Central memory CD8-positive, alpha-beta T cell (primary cell): ENCODE results near the gene RANBP17.

Experiments
- ATAC-seq: fragments of 150-1000 bp; cut with Tn5 transposase; replicated peaks from 2 replicates; pipeline ENCODE4 v1.10.0; 2022; ENCODE audit warnings: mild to moderate bottlenecking, moderate FRiP score, moderate number of reproducible peaks; ENCODE audit not compliant: poor library complexity, severe bottlenecking; ENCODE audit errors: extremely low read depth
- DNase-seq, 2 donors: peaks; one replicate each; pipeline ENCODE4 v3.0.0; 2021; ENCODE audit warnings: low spot score in 2 of 2
- H3K27ac Mint-ChIP-seq: one replicate; pipeline ENCODE4 v1.8.0; 2022; ENCODE audit warnings: low read depth, mild to moderate bottlenecking, moderate library complexity, mixed read lengths
- H3K27me3 Mint-ChIP-seq: one replicate; pipeline ENCODE4 v1.8.0; 2022; ENCODE audit warnings: mixed read lengths
- H3K36me3 Mint-ChIP-seq: one replicate; pipeline ENCODE4 v1.8.0; 2022; ENCODE audit warnings: mild to moderate bottlenecking, moderate library complexity, mixed read lengths; ENCODE audit not compliant: insufficient read depth
- H3K4me1 Mint-ChIP-seq: one replicate; pipeline ENCODE4 v1.8.0; 2022; ENCODE audit warnings: mixed read lengths
- H3K4me3 Mint-ChIP-seq: one replicate; pipeline ENCODE4 v1.8.0; 2022; ENCODE audit warnings: mild to moderate bottlenecking, moderate library complexity, mixed read lengths
- H3K9me3 Mint-ChIP-seq: one replicate; pipeline ENCODE4 v1.8.0; 2022; ENCODE audit warnings: mixed read lengths

The RANBP17 gene

DNA sequence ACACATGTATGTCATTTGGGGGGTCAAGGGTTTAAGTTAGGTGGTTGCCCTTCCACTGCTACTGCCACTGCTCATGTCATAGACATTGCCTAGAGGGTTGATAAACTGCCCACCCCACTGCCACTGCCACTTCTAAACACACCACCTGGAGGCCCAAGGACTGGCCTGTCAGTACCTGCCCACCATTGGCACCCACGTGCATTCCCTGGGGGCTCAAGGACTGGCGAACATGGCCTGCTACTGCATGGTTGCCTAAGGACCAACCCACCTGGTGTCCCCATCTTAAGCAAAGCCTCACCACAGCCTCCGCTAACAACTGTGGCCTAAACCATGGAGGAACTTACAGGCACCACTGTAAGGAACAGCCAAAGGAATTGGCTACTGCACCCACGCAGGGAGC is 261.6 kb downstream of the RANBP17 start:
- no peaks in the 10 kb centered on the region for H3K4me1 Mint-ChIP-seq
- no peak overlapping the region for H3K4me3 Mint-ChIP-seq
- H3K9me3 Mint-ChIP-seq, result no peaks in the 10 kb centered on the region
- peaks cover 2% of the 10 kb centered on the region for H3K36me3 Mint-ChIP-seq
- peaks cover 39% of the 10 kb centered on the region for H3K27me3 Mint-ChIP-seq
- H3K27ac Mint-ChIP-seq, result no peak overlapping the region
- ATAC-seq, result no peak
- DNase-seq, result no peak

DNA sequence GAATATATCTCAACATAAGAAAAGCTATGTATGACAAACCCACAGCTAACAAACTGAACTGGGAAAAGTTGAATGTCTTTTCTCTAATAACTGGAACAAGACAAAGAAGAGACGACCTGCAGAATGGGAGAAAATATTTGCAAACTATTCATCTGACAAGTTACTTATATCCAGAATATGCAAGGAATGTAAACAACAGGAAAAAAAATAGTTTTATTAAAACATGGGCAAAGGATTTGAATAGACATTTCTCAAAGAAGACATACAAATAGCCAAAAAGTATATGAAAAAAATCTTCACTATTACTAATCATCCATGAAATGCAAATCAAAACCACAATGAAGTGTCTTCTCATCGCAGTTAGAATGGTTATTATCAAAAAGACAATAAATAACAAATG is 265.5 kb downstream of the RANBP17 start:
- ATAC-seq (no peak), DNase-seq (no peak)
- Mint-ChIP-seq H3K4me3 (no peak overlapping the region), H3K9me3 (no peaks in the 10 kb centered on the region), H3K27ac (no peak overlapping the region), H3K36me3 (peaks cover 2% of the 10 kb centered on the region), H3K27me3 (peaks cover 27% of the 10 kb centered on the region), H3K4me1 (no peaks in the 10 kb centered on the region)

DNA sequence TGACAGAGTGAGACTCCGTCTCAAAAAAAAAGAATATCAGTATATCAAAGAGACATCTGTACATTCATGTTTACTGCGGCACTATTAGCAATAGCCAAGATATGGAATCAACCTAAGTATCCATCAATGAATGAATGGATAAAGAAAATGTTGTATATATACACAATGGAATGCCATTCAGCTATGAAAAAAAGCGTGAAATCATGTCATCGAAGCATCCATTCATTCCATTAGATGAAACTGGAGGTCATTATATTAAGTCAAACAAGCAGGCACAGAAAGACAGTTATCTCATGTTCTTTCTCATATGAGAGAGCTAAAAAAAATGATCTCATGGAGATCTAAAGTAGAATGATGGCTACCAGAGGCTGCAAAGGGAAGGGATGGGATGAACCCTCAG is 266.3 kb downstream of the RANBP17 start:
- Mint-ChIP-seq H3K27ac (no peak overlapping the region), H3K4me3 (no peak overlapping the region), H3K36me3 (peaks cover 2% of the 10 kb centered on the region), H3K9me3 (no peaks in the 10 kb centered on the region), H3K27me3 (peaks cover 19% of the 10 kb centered on the region), H3K4me1 (no peaks in the 10 kb centered on the region)
- ATAC-seq (no peak), DNase-seq (no peak)

DNA sequence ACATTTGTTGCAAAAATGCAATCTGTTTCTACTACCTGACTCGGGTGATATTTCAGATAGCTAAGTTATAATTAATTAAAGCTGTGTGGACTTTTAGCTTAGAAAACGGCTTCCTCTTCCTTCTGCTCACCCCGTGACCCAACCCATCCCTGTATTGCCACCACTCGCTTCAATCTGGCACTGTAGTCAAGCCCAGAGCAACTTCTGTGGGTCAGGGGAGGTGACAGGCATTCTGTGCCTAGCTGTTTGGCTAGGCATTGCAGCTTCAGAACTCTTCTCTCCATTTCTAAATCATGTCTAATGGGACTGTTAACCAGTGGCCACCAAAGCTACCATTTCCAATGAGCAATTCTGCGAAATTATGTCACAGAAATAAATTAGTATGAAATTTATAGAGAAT is 267.5 kb downstream of the RANBP17 start:
- Mint-ChIP-seq H3K27ac (no peak overlapping the region), H3K27me3 (peaks cover 7% of the 10 kb centered on the region), H3K4me3 (no peak overlapping the region), H3K36me3 (no peaks in the 10 kb centered on the region), H3K9me3 (no peaks in the 10 kb centered on the region), H3K4me1 (no peaks in the 10 kb centered on the region)
- DNase-seq, result no peak
- no peak for ATAC-seq

DNA sequence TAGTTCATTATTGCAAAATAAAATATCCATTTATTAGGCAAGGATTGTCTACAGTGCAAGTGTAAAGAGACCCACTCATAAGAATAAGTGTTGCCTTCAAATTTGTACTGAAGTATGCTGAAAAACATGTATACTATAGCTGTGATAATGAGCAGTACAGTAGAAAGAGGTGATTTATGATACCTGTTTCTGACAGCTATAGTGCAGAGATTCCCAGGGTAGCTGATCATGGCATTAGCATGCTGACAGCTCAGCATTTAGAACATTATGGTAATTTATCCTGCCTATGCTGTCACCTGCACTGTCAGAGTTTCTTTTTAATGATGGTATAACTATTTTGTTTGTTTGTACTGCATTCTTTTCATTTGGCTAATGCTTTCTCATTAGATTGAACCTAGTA is 269.7 kb downstream of the RANBP17 start:
- DNase-seq (no peak), ATAC-seq (no peak)
- Mint-ChIP-seq H3K9me3 (no peaks in the 10 kb centered on the region), H3K27me3 (no peaks in the 10 kb centered on the region), H3K4me3 (no peak overlapping the region), H3K36me3 (no peaks in the 10 kb centered on the region), H3K4me1 (no peaks in the 10 kb centered on the region), H3K27ac (no peak overlapping the region)

DNA sequence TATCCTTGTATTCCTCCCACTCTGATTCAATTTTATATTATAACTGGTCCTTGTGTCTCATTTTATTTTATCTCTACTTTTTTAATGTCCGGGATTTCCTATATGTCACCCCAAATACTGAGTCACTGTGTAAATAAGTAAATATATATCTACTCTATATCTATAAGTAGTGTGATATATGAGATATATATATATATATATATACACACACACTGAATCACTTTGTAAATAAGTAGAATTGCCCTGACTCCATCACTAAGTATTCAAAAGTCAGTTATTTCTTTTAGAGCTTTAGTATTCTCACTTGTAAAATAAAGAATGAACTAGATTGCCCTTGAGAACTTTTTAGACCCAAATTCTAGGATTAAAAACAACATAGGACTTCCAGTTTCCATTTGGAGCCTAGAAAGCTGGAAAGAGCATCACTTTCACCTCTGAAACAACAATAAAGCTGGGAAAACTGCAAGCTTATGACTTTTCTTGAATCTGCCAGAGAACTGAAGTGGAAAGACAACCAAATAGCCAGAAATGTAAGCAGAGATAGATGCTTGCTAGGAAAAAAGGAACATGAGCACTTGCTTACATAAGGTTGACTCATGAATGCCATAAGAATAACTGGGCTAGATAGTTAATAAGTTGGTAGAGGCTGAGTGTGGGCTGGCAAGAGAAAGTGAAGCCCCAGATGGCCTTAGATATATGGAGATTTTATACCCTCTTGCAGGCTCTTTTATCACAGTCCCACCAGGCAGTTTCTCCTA is 276.1 kb downstream of the RANBP17 start:
- Mint-ChIP-seq H3K4me3 (no peak overlapping the region), H3K27me3 (peaks cover 9% of the 10 kb centered on the region), H3K36me3 (no peaks in the 10 kb centered on the region), H3K4me1 (no peaks in the 10 kb centered on the region), H3K9me3 (no peaks in the 10 kb centered on the region), H3K27ac (no peak overlapping the region)
- ATAC-seq (no peak), DNase-seq (no peak)

DNA sequence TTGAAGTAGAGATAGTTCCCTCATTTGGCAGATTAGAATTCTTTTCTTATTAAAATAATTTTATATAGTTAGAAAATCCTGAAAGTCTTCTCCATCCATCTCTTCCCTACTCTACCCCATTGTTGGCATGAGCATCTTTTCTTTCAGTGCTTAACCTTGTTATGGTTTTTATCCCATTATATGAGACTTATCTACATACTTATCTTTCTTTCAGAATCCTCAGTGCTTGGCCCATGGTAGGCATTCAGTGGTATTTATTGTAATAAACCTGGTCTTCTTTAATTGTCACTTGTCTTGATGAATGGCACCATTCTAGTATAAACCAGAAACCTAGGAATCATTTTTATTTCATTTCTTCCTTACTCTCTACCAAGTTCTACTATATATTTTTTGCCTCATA is 277.4 kb downstream of the RANBP17 start:
- DNase-seq, result no peak
- peaks cover 9% of the 10 kb centered on the region for H3K27me3 Mint-ChIP-seq
- H3K4me3 Mint-ChIP-seq, result no peak overlapping the region
- no peak overlapping the region for H3K27ac Mint-ChIP-seq
- no peaks in the 10 kb centered on the region for H3K4me1 Mint-ChIP-seq
- no peaks in the 10 kb centered on the region for H3K9me3 Mint-ChIP-seq
- no peak for ATAC-seq
- H3K36me3 Mint-ChIP-seq, result no peaks in the 10 kb centered on the region

DNA sequence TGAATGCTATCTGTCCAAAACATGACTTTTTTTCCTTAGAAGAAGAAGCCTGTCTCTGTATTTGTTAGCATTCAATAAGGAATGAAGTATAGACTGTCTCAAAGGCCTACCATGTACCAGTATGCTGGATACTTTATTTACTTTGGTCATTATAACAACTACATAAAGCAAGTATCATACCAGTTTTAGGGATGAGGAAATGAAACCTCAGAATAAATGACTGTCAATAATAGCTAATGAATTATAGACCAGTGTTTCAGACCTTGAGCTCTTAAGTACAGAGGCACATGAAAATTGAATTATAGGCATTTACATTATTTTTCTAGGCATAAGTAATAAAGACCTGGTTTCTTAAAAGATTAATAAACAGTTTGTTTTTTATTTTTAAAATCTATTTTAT is 280.8 kb downstream of the RANBP17 start:
- Mint-ChIP-seq H3K4me3 (no peak overlapping the region), H3K36me3 (no peaks in the 10 kb centered on the region), H3K9me3 (no peaks in the 10 kb centered on the region), H3K27ac (no peak overlapping the region), H3K27me3 (peaks cover 8% of the 10 kb centered on the region), H3K4me1 (no peaks in the 10 kb centered on the region)
- ATAC-seq, result no peak
- DNase-seq, result no peak

DNA sequence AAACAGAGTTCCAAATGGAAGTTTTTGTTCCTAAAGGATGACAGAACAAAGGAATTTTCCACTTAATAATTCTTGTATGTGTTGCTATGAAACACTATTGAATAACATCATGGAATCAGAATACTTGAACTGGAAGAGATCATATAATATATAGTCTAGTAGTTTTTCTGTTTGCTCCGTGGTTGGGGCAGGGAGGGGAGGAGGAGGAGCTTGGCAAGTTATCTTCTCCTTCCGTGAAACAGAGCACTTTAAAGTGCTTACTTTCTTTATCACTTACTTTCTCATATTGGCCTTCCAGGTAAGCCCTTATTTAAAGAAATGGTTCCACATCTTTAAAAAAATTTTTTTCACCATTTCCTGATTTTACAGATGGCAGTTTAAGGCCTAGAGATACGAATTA is 281.4 kb downstream of the RANBP17 start:
- H3K4me3 Mint-ChIP-seq, result no peak overlapping the region
- DNase-seq (no peak), ATAC-seq (no peak)
- peaks cover 3% of the 10 kb centered on the region for H3K27me3 Mint-ChIP-seq
- H3K27ac Mint-ChIP-seq, result no peak overlapping the region
- no peaks in the 10 kb centered on the region for H3K4me1 Mint-ChIP-seq
- no peaks in the 10 kb centered on the region for H3K36me3 Mint-ChIP-seq
- no peaks in the 10 kb centered on the region for H3K9me3 Mint-ChIP-seq

DNA sequence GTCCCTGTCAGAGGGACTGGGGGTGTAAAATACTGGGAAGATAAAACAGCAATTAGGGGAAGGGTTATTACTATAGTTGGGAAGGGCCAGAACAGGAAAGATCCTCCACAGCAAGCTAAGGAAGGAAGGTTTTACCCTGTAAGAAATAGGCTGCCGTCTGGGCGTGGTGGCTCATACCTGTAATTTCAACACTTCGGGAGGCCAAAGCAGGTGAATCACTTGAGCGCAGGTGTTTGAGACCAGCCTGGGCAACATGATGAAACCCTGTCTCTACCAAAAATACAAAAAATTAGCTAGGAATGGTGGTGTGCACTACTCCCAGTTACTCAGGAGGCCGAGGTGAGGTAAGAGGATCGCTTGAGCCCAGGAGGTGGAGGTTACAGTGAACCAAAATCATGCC is 282.1 kb downstream of the RANBP17 start:
- H3K27me3 Mint-ChIP-seq, result no peaks in the 10 kb centered on the region
- no peak for DNase-seq
- H3K4me3 Mint-ChIP-seq, result no peak overlapping the region
- no peaks in the 10 kb centered on the region for H3K36me3 Mint-ChIP-seq
- H3K9me3 Mint-ChIP-seq, result no peaks in the 10 kb centered on the region
- H3K4me1 Mint-ChIP-seq, result no peaks in the 10 kb centered on the region
- ATAC-seq, result no peak
- H3K27ac Mint-ChIP-seq, result no peak overlapping the region

DNA sequence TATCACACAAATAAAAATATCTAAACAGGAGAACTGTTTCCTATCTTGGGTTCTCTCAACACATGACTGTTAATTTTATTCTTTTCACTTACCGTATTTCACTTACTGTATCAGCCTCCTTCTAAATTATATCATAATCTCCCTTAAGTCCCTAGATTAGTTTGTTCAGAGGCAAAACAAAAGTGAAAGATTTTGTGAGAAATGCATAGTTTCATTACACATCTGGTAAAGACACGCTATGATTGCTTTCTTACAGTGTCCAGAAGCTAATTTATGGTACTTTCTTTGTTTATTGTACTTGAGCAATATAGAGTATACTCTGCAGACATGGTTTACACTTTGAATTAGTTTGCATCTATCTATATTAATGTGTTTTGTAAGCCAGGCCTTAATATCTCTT is 287.5 kb downstream of the RANBP17 start:
- no peak overlapping the region for H3K4me3 Mint-ChIP-seq
- no peak for ATAC-seq

DNA sequence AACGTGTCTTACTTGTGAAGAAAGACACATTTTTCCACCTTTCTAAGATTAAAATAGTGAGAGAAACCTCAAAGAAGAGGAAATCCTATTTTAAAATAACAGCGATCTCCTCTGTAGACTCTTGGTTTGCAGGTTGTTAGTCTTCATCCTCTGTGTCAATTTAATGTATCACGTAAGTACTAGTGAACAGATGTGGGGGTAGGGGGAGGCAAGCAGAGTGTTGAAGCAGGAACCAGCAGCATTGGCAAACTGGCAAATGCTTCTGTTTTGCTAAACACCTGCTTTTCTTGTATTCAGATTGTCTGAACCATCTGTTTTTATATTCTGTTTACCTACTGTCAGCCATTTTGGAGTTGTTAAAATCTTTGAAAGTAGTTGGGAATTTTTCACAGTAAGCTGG is 288.0 kb downstream of the RANBP17 start:
- DNase-seq (no peak), ATAC-seq (no peak)
- Mint-ChIP-seq H3K27me3 (peaks cover 20% of the 10 kb centered on the region), H3K27ac (no peak overlapping the region), H3K9me3 (no peaks in the 10 kb centered on the region), H3K36me3 (no peaks in the 10 kb centered on the region), H3K4me1 (no peaks in the 10 kb centered on the region), H3K4me3 (no peak overlapping the region)

More for the DNA sequence above, 287.5 kb downstream of the RANBP17 start:
- no peak for DNase-seq
- Mint-ChIP-seq H3K9me3 (no peaks in the 10 kb centered on the region), H3K4me1 (no peaks in the 10 kb centered on the region), H3K36me3 (no peaks in the 10 kb centered on the region), H3K27ac (no peak overlapping the region), H3K27me3 (peaks cover 20% of the 10 kb centered on the region)

DNA sequence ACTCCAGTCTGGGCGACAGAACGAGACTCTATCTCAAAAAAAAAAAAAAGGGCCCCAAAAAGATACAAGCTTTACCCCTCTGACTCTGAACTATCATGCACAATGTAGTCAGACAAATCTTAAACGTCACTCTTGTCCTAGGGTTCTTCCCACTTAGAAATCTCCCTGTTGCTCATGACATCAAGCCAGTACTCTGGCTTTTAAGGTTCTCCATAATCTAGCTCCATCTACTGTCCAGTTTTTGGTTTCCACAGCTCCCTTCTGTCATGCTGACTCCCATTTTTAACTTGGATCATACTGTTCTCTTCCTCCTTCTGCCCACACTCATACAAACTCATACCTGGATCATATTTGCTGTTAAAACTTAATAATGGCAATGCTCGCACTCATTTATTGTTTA is 290.6 kb downstream of the RANBP17 start:
- H3K4me1 Mint-ChIP-seq, result no peaks in the 10 kb centered on the region
- H3K27me3 Mint-ChIP-seq, result peaks cover 20% of the 10 kb centered on the region
- H3K4me3 Mint-ChIP-seq, result no peak overlapping the region
- no peak for DNase-seq
- H3K27ac Mint-ChIP-seq, result no peak overlapping the region
- ATAC-seq, result no peak
- H3K36me3 Mint-ChIP-seq, result no peaks in the 10 kb centered on the region
- H3K9me3 Mint-ChIP-seq, result no peaks in the 10 kb centered on the region
